ENCODE measurements around the gene MVB12B. TPM values are rescaled to one million over a fixed set of nuclear protein-coding genes. Genes with fewer than 3 reads are reported as not detected.

The MVB12B gene
- total RNA-seq, 1 experiment from 2014 or later: 5.7 TPM

DNA sequence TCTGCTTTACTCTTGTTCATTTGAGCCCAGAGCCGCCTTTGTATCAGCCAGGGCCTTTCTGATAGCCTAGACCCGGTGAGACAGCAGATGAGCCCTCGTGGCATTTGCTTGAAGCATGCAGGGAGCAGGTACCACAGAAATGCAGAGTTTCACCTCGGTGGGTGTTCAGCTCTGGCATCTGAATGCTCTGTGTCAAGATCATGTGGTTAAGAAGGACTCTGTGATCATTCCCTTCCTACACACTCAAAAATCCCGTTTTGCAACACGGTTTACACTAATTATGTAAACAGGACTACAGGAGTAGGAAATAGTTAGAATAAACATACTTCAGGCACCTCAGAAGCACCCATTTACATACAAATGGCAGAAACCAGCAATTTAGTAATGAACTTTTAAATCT lies 67.2 kb downstream of the MVB12B start (continued):
- no peak for TF ChIP-seq ZNF121 (CRISPR knock-in tag; IDR thresholded peaks at IDR 0.05)
- TF ChIP-seq ZSCAN18 (CRISPR knock-in tag; IDR thresholded peaks at IDR 0.05): no peak
- TF ChIP-seq GTF2I (CRISPR knock-in tag; conservative IDR thresholded peaks at IDR 0.05): no peak
- TF ChIP-seq ZNF396 (CRISPR knock-in tag; IDR thresholded peaks at IDR 0.05; ENCODE audit: borderline replicate concordance): no peak
- TF ChIP-seq, protein P1, sequence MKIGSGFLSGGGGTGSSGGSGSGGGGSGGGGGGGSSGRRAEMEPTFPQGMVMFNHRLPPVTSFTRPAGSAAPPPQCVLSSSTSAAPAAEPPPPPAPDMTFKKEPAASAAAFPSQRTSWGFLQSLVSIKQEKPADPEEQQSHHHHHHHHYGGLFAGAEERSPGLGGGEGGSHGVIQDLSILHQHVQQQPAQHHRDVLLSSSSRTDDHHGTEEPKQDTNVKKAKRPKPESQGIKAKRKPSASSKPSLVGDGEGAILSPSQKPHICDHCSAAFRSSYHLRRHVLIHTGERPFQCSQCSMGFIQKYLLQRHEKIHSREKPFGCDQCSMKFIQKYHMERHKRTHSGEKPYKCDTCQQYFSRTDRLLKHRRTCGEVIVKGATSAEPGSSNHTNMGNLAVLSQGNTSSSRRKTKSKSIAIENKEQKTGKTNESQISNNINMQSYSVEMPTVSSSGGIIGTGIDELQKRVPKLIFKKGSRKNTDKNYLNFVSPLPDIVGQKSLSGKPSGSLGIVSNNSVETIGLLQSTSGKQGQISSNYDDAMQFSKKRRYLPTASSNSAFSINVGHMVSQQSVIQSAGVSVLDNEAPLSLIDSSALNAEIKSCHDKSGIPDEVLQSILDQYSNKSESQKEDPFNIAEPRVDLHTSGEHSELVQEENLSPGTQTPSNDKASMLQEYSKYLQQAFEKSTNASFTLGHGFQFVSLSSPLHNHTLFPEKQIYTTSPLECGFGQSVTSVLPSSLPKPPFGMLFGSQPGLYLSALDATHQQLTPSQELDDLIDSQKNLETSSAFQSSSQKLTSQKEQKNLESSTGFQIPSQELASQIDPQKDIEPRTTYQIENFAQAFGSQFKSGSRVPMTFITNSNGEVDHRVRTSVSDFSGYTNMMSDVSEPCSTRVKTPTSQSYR (CRISPR knock-in tag; IDR thresholded peaks at IDR 0.05): no peak
- TF ChIP-seq, protein P2, sequence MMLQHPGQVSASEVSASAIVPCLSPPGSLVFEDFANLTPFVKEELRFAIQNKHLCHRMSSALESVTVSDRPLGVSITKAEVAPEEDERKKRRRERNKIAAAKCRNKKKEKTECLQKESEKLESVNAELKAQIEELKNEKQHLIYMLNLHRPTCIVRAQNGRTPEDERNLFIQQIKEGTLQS (CRISPR knock-in tag; conservative IDR thresholded peaks at IDR 0.05): no peak

DNA sequence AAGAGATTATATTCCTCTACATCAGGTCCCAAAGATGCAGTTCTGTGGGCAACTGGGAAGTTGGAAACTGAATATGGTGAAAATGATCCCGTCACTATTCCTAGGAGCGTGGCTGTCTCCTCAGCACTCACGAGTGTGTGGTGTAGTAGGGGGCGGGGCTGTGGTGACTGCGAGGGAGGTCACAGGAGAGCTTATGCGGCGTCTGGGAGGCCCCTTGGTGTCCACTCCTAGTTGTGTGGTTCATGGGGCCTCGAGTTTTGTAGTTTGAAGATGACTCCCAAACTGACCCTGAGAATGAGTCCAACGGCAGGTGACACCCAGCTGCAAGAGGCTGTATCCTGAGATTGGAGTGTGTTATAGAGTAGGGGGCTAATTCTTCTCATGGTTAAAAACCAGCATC lies 68.2 kb downstream of the MVB12B start:
- H3K9me3 Mint-ChIP-seq: no peaks in the 10 kb centered on the region
- ChIA-PET CTCF (interaction anchor here (1.4 kb wide), 1 partner anchor 88 kb away, joined by 4 read pairs; no protein-coding TSS in a partner anchor), POLR2A (no interaction called here)
- no peaks in the 10 kb centered on the region for H3K27me3 Mint-ChIP-seq (ENCODE audit: low read depth)
- no peaks in the 10 kb centered on the region for H3K36me3 Mint-ChIP-seq
- peaks cover 25% of the 10 kb centered on the region for H3K4me1 Mint-ChIP-seq
- no peak overlapping the region for H3K4me3 Mint-ChIP-seq
- DNase-seq (ENCODE audit: low spot score) (no peak), ATAC-seq (no peak)
- no peak overlapping the region for H3K27ac Mint-ChIP-seq
- TF ChIP-seq IRF1 (CRISPR knock-in tag; IDR thresholded peaks at IDR 0.05) (no peak), ERG (CRISPR knock-in tag; IDR thresholded peaks at IDR 0.05) (no peak), SP1 (CRISPR knock-in tag; conservative IDR thresholded peaks at IDR 0.05) (no peak), MYBL2 (CRISPR knock-in tag; IDR thresholded peaks at IDR 0.05) (no peak), ZBTB21 (CRISPR knock-in tag; IDR thresholded peaks at IDR 0.05; ENCODE audit: borderline replicate concordance) (no peak), NR1H2 (CRISPR knock-in tag; IDR thresholded peaks at IDR 0.05) (no peak), ZNF532 (CRISPR knock-in tag; IDR thresholded peaks at IDR 0.05; ENCODE audit: borderline replicate concordance) (no peak), TEAD1 (CRISPR knock-in tag; IDR thresholded peaks at IDR 0.05) (no peak), NR2C2 (CRISPR knock-in tag; IDR thresholded peaks at IDR 0.05) (no peak), ZNF263 (CRISPR knock-in tag; IDR thresholded peaks at IDR 0.05; ENCODE audit: low read depth) (no peak), NFATC4 (CRISPR knock-in tag; IDR thresholded peaks at IDR 0.05) (no peak), CREB1 (CRISPR knock-in tag; IDR thresholded peaks at IDR 0.05) (no peak)
- TF ChIP-seq, protein P3, sequence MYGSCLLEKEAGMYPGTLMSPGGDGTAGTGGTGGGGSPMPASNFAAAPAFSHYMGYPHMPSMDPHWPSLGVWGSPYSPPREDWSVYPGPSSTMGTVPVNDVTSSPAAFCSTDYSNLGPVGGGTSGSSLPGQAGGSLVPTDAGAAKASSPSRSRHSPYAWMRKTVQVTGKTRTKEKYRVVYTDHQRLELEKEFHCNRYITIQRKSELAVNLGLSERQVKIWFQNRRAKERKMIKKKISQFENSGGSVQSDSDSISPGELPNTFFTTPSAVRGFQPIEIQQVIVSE (CRISPR knock-in tag; IDR thresholded peaks at IDR 0.05; ENCODE audit: borderline replicate concordance): no peak
- TF ChIP-seq, protein P4, sequence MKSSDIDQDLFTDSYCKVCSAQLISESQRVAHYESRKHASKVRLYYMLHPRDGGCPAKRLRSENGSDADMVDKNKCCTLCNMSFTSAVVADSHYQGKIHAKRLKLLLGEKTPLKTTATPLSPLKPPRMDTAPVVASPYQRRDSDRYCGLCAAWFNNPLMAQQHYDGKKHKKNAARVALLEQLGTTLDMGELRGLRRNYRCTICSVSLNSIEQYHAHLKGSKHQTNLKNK (CRISPR knock-in tag; IDR thresholded peaks at IDR 0.05): no peak
- TF ChIP-seq, protein P5, sequence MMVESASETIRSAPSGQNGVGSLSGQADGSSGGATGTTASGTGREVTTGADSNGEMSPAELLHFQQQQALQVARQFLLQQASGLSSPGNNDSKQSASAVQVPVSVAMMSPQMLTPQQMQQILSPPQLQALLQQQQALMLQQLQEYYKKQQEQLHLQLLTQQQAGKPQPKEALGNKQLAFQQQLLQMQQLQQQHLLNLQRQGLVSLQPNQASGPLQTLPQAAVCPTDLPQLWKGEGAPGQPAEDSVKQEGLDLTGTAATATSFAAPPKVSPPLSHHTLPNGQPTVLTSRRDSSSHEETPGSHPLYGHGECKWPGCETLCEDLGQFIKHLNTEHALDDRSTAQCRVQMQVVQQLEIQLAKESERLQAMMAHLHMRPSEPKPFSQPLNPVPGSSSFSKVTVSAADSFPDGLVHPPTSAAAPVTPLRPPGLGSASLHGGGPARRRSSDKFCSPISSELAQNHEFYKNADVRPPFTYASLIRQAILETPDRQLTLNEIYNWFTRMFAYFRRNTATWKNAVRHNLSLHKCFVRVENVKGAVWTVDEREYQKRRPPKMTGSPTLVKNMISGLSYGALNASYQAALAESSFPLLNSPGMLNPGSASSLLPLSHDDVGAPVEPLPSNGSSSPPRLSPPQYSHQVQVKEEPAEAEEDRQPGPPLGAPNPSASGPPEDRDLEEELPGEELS (CRISPR knock-in tag; IDR thresholded peaks at IDR 0.05): no peak
- TF ChIP-seq, protein P6, sequence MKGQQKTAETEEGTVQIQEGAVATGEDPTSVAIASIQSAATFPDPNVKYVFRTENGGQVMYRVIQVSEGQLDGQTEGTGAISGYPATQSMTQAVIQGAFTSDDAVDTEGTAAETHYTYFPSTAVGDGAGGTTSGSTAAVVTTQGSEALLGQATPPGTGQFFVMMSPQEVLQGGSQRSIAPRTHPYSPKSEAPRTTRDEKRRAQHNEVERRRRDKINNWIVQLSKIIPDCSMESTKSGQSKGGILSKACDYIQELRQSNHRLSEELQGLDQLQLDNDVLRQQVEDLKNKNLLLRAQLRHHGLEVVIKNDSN (CRISPR knock-in tag; IDR thresholded peaks at IDR 0.05): no peak

All from WTC11 (cell line).